DMS 273 (cell line): ENCODE data around the gene ZBTB5.
"Not testable (repeated sequence)": the region's sequence is repeated elsewhere in the genome, so short reads cannot be mapped to it uniquely, and the experiment has no call there.

Experiments
- DNase-seq: peaks from one replicate; lab custom pipeline; 2025; ENCODE audit not compliant: unreplicated experiment; lab: John Stamatoyannopoulos, UW

The ZBTB5 gene

GRCh38 chr9:37465249-37466036 is at the start of gene ZBTB5:
Gene ZBTB5 (minus strand): TSS chr9:37465450. CDS start chr9:37442551, 22,899 bp downstream.
- DNase-seq = peak; percentile 100

GRCh38 chr9:37514999-37515398 is 49.7 kb upstream of the ZBTB5 start:
- DNase-seq = no peak

GRCh38 chr9:37514415-37514814 is 49.2 kb upstream of the ZBTB5 start:
- not testable (repeated sequence) for DNase-seq

GRCh38 chr9:37512437-37512836 is 47.2 kb upstream of the ZBTB5 start:
- peak; percentile 27 for DNase-seq

GRCh38 chr9:37511016-37512010 is 46.1 kb upstream of the ZBTB5 start:
- peak; percentile 66 for DNase-seq

- DNase-seq = not testable (repeated sequence)
Measured at GRCh38 chr9:37510053-37510452, 44.8 kb upstream of the ZBTB5 start.

GRCh38 chr9:37509536-37509935 is 44.3 kb upstream of the ZBTB5 start:
- no peak for DNase-seq

GRCh38 chr9:37508834-37509206 is 43.6 kb upstream of the ZBTB5 start:
- peak; percentile 17 for DNase-seq

GRCh38 chr9:37508135-37508833 is 43.0 kb upstream of the ZBTB5 start:
- DNase-seq = no peak

GRCh38 chr9:37507566-37508134 is 42.4 kb upstream of the ZBTB5 start:
- no peak for DNase-seq

GRCh38 chr9:37504605-37505004 is 39.4 kb upstream of the ZBTB5 start:
- peak; percentile 26 for DNase-seq

- no peak for DNase-seq
Measured at GRCh38 chr9:37503736-37504135, 38.5 kb upstream of the ZBTB5 start.

GRCh38 chr9:37501957-37502596 is 36.8 kb upstream of the ZBTB5 start:
- DNase-seq = no peak

GRCh38 chr9:37499297-37499696 is 34.0 kb upstream of the ZBTB5 start:
- DNase-seq = no peak

GRCh38 chr9:37498457-37498856 is 33.2 kb upstream of the ZBTB5 start:
- no peak for DNase-seq

- DNase-seq = no peak
Measured at GRCh38 chr9:37497320-37497719, 32.1 kb upstream of the ZBTB5 start.

- DNase-seq = no peak
Measured at GRCh38 chr9:37496020-37496419, 30.8 kb upstream of the ZBTB5 start.

GRCh38 chr9:37495571-37495970 is 30.3 kb upstream of the ZBTB5 start:
- no peak for DNase-seq

GRCh38 chr9:37491939-37492338 is 26.7 kb upstream of the ZBTB5 start:
- no peak for DNase-seq
